ENCODE results near the gene TSPAN33.
"Not testable (repeated sequence)": the region's sequence is repeated elsewhere in the genome, so short reads cannot be mapped to it uniquely, and the experiment has no call there.

The TSPAN33 gene

DNA sequence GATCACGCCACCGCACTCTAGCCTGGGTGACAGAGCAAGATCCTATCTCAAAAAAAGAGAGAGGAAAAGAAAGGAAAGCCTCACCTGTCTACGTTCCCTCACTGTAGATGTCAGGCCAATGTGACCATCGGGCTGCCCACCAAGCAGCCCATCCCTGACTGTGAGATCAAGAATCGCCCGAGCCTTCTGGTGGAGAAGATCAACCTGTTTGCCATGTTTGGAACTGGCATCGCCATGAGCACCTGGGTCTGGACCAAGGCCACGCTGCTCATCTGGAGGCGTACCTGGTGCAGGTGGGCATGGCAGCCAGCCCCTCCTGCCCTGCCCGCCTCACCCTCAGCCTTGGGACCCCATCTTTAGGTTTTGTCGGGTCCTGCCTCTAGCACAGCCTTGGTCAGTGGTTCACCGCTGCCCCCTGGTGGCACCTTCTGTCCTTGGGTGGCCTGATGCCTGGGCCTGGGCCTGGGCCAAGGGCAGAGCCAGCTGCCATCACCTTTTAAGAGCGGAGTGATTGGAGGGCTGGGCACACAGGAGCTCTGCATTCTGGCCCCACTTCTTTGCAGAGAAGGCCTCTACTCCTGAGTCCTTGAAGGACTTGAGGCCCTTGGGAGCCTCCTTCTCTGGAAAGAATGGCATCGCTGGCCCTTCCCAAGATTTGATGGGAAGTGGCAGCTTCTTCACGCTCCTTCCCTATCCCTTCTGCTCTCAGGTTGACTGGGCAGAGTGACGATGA, 65.9 kb downstream of the TSPAN33 start:
- DNase-seq: peak; percentile 67

DNA sequence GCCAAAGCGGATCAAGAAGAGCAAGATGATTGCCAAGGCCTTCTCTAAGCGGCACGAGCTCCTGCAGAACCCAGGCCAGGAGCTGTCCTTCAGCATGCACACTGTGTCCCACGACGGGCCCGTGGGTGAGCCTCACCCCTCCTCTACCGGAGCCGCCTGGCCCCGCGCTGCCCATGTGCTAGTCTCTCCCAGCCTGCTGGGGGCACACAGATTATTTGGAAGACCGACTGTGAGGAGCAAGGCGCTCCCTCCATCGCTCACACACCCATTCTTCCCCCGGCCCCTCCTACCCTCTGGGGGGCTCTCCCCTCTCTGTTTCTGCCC, 66.4 kb downstream of the TSPAN33 start:
- no peak for DNase-seq

DNA sequence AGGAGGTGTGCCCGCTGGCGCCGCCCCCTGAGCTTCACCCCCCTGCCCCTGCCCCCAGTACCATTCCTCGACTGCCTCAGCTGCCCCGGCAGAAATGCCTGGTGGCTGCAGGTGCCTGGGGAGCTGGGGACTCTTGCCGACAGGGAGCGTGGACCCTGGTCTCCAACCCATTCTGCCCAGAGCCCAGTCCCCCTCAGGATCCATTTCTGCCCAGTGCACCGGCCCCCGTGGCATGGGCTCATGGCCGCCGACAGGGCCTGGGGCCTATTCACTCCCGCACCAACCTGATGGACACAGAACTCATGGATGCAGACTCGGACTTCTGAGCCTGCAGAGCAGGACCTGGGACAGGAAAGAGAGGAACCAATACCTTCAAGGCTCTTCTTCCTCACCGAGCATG, 67.6 kb downstream of the TSPAN33 start:
- no peak for DNase-seq

DNA sequence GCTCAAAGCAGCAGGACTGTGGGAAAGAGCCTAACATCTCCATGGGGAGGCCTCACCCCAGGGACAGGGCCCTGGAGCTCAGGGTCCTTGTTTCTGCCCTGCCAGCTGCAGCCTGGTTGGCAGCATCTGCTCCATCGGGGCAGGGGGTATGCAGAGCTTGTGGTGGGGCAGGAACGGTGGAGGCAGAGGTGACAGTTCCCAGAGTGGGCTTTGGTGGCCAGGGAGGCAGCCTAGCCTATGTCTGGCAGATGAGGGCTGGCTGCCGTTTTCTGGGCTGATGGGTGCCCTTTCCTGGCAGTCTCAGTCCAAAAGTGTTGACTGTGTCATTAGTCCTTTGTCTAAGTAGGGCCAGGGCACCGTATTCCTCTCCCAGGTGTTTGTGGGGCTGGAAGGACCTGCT, 68.1 kb downstream of the TSPAN33 start:
- DNase-seq: no peak

DNA sequence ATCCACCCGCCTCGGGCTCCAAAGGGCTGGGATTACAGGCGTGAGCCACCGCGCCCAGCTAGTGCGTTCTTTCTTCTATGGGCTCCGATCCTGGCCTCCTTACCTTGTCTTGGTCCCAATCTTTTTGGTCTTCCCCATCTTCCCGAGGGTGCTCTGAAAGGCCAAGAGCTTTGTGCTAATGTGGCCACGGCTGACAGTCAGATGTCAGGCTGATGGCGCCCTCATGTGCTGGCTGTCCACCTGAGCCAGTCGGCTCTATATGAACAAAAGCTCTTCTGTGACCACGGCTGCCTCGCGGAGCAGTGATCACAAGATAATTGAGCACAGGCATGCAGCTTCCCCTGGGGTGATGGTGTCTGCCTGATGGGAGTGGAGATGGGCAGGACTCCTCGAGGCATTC, 69.3 kb downstream of the TSPAN33 start:
- DNase-seq: no peak

DNA sequence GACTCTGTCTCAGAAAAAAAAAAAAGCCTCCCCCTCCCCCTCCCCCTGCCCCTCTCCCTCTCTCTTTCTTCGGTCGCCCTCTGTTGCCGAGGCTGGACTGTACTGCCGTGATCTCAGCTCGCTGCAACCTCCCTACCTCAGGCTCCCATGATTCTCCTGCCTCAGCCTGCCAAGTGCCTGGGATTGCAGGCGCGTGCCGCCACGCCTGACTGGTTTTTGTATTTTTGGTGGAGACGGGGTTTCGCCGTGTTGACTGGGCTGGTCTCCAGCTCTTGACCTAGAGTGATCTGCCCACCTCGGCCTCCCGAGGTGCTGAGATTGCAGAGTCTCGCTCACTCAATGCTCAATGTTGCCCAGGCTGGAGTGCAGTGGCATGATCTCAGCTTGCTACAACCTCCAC, 71.2 kb downstream of the TSPAN33 start:
- DNase-seq: not testable (repeated sequence)

DNA sequence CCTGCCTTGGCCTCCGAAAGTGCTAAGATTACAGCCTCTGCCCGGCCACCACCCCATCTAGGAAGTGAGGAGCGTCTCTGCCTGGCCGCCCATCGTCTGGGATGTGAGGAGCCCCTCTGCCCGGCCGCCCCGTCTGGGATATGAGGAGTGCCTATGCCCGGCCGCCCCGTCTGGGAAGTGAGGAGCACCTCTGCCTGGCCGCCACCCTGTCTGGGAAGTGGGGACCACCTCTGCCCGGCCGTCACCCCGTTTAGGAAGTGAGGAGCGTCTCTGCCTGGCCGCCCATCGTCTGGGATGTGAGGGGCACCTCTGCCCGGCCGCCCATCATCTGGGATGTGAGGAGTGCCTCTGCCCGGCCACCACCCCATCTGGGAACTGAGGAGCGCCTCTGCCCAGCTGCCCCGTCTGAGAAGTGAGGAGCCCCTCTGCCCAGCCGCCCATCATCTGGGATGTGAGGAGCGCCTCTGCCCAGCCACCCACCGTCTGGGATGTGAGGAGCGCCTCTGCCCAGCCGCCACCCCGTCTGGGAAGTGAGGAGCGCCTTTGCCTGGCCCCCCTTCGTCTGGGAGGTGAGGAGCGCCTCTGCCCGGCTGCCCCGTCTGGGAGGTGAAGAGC, 71.7 kb downstream of the TSPAN33 start:
- not testable (repeated sequence) for DNase-seq

DNA sequence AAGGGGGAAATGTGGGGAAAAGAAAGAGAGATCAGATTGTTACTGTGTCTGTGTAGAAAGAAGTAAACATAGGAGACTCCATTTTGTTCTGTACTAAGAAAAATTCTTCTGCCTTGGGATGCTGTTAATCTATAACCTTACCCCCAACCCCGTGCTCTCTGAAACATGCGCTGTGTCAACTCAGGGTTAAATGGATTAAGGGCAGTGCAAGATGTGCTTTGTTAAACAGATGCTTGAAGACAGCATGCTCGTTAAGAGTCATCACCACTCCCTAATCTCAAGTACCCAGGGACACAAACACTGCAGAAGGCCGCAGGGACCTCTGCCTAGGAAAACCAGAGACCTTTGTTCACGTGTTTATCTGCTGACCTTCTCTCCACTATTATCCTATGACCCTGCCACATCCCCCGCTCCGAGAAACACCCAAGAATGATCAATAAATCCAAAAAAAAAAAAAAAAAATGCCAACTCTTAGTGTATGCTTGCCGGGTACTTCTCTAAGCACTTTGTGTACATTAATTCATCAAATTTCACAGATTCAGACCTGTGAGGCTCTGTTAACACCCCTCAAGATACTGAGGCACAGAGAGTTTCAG, 72.4 kb downstream of the TSPAN33 start:
- DNase-seq: not testable (repeated sequence)

DNA sequence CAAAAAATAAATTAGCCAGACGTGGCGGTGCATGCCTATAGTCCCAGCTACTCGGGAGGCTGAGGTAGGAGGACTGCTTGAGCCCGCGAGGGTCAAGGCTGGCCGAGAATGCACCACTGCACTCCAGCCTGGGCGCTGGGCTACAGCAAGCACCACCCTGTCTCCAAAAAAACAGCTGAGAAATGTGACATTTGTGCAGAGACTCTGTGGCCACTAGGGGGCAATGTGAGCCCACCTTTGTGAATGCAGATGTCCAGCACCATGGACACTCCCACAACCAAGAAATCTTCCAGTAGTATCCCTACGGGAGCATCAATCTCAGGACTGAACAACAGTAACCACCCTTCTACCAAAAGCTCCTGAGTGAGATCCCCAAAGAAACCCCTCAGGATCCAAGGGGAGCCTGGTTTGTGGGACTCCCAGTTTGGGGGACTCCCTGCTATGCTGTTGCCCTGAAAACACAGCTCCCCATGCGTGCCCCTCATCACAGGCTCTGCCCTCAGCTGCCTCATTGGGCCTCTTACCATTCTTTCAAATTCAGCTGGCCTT, 74.1 kb downstream of the TSPAN33 start:
- peak; percentile 80 for DNase-seq

DNA sequence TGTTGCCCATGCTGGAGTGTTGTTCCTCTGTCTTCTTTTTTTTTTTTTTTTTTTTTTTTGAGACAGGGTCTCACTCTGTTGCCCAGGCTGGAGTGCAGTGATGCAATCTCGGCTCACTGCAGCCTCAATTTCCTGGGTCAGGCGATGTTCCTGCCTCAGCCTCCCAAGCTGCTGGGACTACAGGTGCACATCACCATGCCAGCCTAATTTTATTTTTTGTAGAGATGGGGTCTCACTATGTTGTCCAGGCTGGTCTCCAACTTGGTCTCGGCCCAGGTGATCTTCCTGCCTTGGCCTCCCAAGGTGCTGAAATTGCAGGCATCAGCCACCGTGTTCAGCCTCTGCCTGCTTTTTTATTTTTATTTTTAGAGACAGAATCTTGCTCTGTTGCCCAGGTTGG, 74.7 kb downstream of the TSPAN33 start:
- DNase-seq: not testable (repeated sequence)

Data from activated naive CD4-positive, alpha-beta T cell treated with Interleukin-2 at 50 U/mL for 16 hours (primary cell).